HepG2 (cell line): Measurements from ENCODE around the gene BAHCC1. TPM values are rescaled to one million over a fixed set of nuclear protein-coding genes. Genes with fewer than 3 reads are reported as not detected.
A peak's percentile ranks its signal among the peaks of the same experiment; 100 is the strongest.

ENCODE experiments used
- BCLAF1 ChIP-seq: fragments of 450-650 bp; IDR thresholded peaks from 2 replicates; pipeline ENCODE4 v1.6.1; 2017; ENCODE audit warnings: mild to moderate bottlenecking
- HINFP ChIP-seq: sonication (generic); formaldehyde crosslinking; IDR thresholded peaks from 2 replicates; pipeline ENCODE4 v1.4.0; 2020; ENCODE audit warnings: low read depth, mild to moderate bottlenecking, missing genetic modification reagents
- NBN ChIP-seq: fragments of 450-650 bp; conservative IDR thresholded peaks from 2 replicates; pipeline ENCODE4 v1.6.1; 2017
- NR0B2 ChIP-seq: sonication (generic); formaldehyde crosslinking; IDR thresholded peaks from 2 replicates; pipeline ENCODE4 v1.4.0; 2020; ENCODE audit warnings: mild to moderate bottlenecking, missing genetic modification reagents
- RARA ChIP-seq: IDR thresholded peaks from 2 replicates; pipeline ENCODE4 v1.6.1; 2016; ENCODE audit warnings: missing genetic modification reagents, missing compliant biosample characterization
- ZBTB26 ChIP-seq: IDR thresholded peaks from 2 replicates; pipeline ENCODE4 v1.6.1; 2016; ENCODE audit warnings: missing compliant biosample characterization, missing genetic modification reagents, borderline replicate concordance
- ZHX2 ChIP-seq, 2 experiments: sonication (generic) in 1 of 2; formaldehyde crosslinking in 1 of 2; IDR thresholded peaks; 2 replicates each; pipeline versions ENCODE4 v1.6.1 to v1.9.0; 2014 to 2022; ENCODE audit warnings: antibody characterized with exemption in 1 of 2, borderline replicate concordance in 1 of 2, inconsistent platforms in 1 of 2, low read depth in 1 of 2, missing genetic modification reagents in 1 of 2
- ZMAT3 ChIP-seq: sonication (generic); formaldehyde crosslinking; conservative IDR thresholded peaks from 2 replicates; pipeline ENCODE4 v1.7.0; 2021; ENCODE audit warnings: missing genetic modification reagents
- ZNF281 ChIP-seq: sonication (generic); formaldehyde crosslinking; IDR thresholded peaks from 2 replicates; pipeline ENCODE4 v1.4.0; 2020; ENCODE audit warnings: missing genetic modification reagents, borderline replicate concordance
- ZNF468 ChIP-seq: sonication (generic); formaldehyde crosslinking; IDR thresholded peaks from 2 replicates; pipeline ENCODE4 v1.8.0; 2022; ENCODE audit warnings: mild to moderate bottlenecking, moderate library complexity, missing genetic modification reagents
- ZNF792 ChIP-seq: IDR thresholded peaks from 2 replicates; pipeline ENCODE4 v1.6.1; 2016
- polyA plus RNA-seq, 8 experiments: library from polyadenylated mRNA; depleted of rRNA in 3 of 8; stranded (reverse) in 7 of 8; unstranded in 1 of 8; fragments of >200 nt; fragmentation: Illumina TruSeq in 4 of 8; extraction: Trizol in 4 of 8; gene quantifications; 2 replicates each; pipeline versions ENCODE4 v1.2.1 to v1.2.3, GENCODE V29; 2011 to 2016; ENCODE audit warnings: low read depth in 4 of 8, missing spikeins in 1 of 8, mixed read lengths in 1 of 8; ENCODE audit not compliant: insufficient read depth in 1 of 8
- total RNA-seq, 5 experiments: library from RNA; depleted of rRNA; stranded (reverse); fragments of >200 nt; fragmentation: Illumina TruSeq; extraction: Trizol; gene quantifications; 2 replicates each; pipeline ENCODE4 v1.2.3, GENCODE V29; 2016; ENCODE audit warnings: low read depth in 1 of 5

The BAHCC1 gene
- total and polyA plus RNA-seq, 2 of the 13 experiments (the other 11 are each of a cell fraction or from before 2014, with no cell fraction given) = 1.4 to 1.7 TPM

GRCh38 chr17:81388612-81389367, 6.5 kb upstream of the BAHCC1 start (continued):
- TF ChIP-seq BCLAF1 (no peak), ZNF792 (CRISPR knock-in tag) (no peak), ZMAT3 (CRISPR knock-in tag) (no peak), NR0B2 (no peak), ZBTB26 (CRISPR knock-in tag) (no peak), RARA (CRISPR knock-in tag) (0 out of 2 replicates have a peak, but pooled peaks have one; percentile 8), NBN (no peak), ZHX2 (IDR thresholded peaks at IDR 0.05; ENCODE audit: low read depth) (no peak), ZHX2 (CRISPR knock-in tag; IDR thresholded peaks at IDR 0.05; ENCODE audit: borderline replicate concordance) (no peak), ZNF468 (CRISPR knock-in tag) (no peak), HINFP (CRISPR knock-in tag) (no peak), ZNF281 (no peak)
